Ishikawa (cell line): ENCODE data around the gene HDAC5.

ENCODE experiments used
- CREB1 ChIP-seq: IDR thresholded peaks from 2 replicates; pipeline ENCODE4 v1.6.1; 2012; ENCODE audit warnings: low read depth
- EGR1 ChIP-seq: IDR thresholded peaks from 2 replicates; pipeline ENCODE4 v1.6.1; 2012
- EP300 ChIP-seq: IDR thresholded peaks from 2 replicates; pipeline ENCODE4 v1.6.1; 2012; ENCODE audit warnings: borderline replicate concordance
- NFIC ChIP-seq: IDR thresholded peaks from 2 replicates; pipeline ENCODE4 v1.6.1; 2012
- RAD21 ChIP-seq: IDR thresholded peaks from 2 replicates; pipeline ENCODE4 v1.6.1; 2012; ENCODE audit warnings: low read depth
- REST ChIP-seq: IDR thresholded peaks from 2 replicates; pipeline ENCODE4 v1.6.1; 2012; ENCODE audit warnings: low read depth, mild to moderate bottlenecking
- USF1 ChIP-seq: IDR thresholded peaks from 2 replicates; pipeline ENCODE4 v1.6.1; 2012
- YY1 ChIP-seq: IDR thresholded peaks from 2 replicates; pipeline ENCODE4 v1.6.1; 2012; ENCODE audit warnings: low read depth

- TF ChIP-seq YY1 (no peak), USF1 (no peak), EP300 (no peak), REST (no peak), CREB1 (no peak), EGR1 (no peak), NFIC (no peak), RAD21 (no peak)
Measured at GRCh38 chr17:44170499-44171201, 47.2 kb upstream of the HDAC5 start, which contains the start of gene ASB16.
